AG04450 (cell line): ENCODE data around the gene PTPRR. TPM values are rescaled to one million over a fixed set of nuclear protein-coding genes. Genes with fewer than 3 reads are reported as not detected.

ENCODE experiments used
- CTCF ChIA-PET: fragments of 300-600, 350-600 bp; formaldehyde crosslinking; extraction: SDS; loops from one replicate; lab custom pipeline; 2022; ENCODE audit warnings: antibody characterized with exemption, inconsistent platforms; lab: Charles Lee
- POLR2A ChIA-PET: fragments of 350-600 bp; formaldehyde crosslinking; extraction: SDS; loops from one replicate; lab custom pipeline; 2021; ENCODE audit warnings: antibody characterized with exemption, inconsistent platforms; lab: Yijun Ruan, JAX
- DNase-seq: peaks from one replicate; pipeline ENCODE4 v3.0.0-alpha.2; 2011; ENCODE audit warnings: low read depth, low spot score
- H3K27ac ChIP-seq: one replicate; pipeline ENCODE4 v1.5.1; 2012; ENCODE audit warnings: low read depth, low read length, control low read depth
- H3K27me3 ChIP-seq: one replicate; pipeline ENCODE4 v1.6.0; 2012; ENCODE audit warnings: low read length; ENCODE audit not compliant: control insufficient read depth, insufficient read depth
- H3K4me3 ChIP-seq: 2 replicates; pipeline ENCODE4 v1.5.1; 2011; ENCODE audit warnings: mild to moderate bottlenecking, low read depth, low read length, control low read depth
- H3K9me3 ChIP-seq: 2 replicates; pipeline ENCODE4 v1.5.1; 2012; ENCODE audit warnings: low read length; ENCODE audit not compliant: control insufficient read depth, insufficient read depth
- CTCF ChIP-seq: IDR thresholded peaks from 2 replicates; pipeline ENCODE4 v1.5.1; 2011; ENCODE audit warnings: low read depth, low read length, control low read depth, inconsistent platforms
- polyA plus RNA-seq: library from polyadenylated mRNA; depleted of rRNA; stranded (reverse); fragments of >200 nt; gene quantifications from 2 replicates; pipeline ENCODE4 v1.2.3, GENCODE V29; 2011

The PTPRR gene
- polyA plus RNA-seq, 1 experiment: 0.07 TPM

- no peak for DNase-seq
- no peak overlapping the region for H3K27ac ChIP-seq
- H3K4me3 ChIP-seq: no peak overlapping the region
- no peak for TF ChIP-seq CTCF
- ChIA-PET POLR2A (no interaction called here), CTCF (no interaction called here)
- H3K9me3 ChIP-seq: no peaks in the 10 kb centered on the region
- H3K27me3 ChIP-seq: no peaks in the 10 kb centered on the region
Measured at GRCh38 chr12:70880744-70881143, 39.8 kb downstream of the PTPRR start.

- DNase-seq: no peak
- Histone ChIP-seq H3K27me3 (no peaks in the 10 kb centered on the region), H3K9me3 (no peaks in the 10 kb centered on the region), H3K4me3 (no peak overlapping the region), H3K27ac (no peak overlapping the region)
- TF ChIP-seq CTCF: no peak
- CTCF ChIA-PET: no interaction called here
- POLR2A ChIA-PET: no interaction called here
Measured at GRCh38 chr12:70876952-70877351, 43.6 kb downstream of the PTPRR start.

- no peak for DNase-seq
- no peaks in the 10 kb centered on the region for H3K9me3 ChIP-seq
- ChIA-PET CTCF (no interaction called here), POLR2A (no interaction called here)
- no peak overlapping the region for H3K27ac ChIP-seq
- H3K4me3 ChIP-seq: no peak overlapping the region
- TF ChIP-seq CTCF: no peak
- H3K27me3 ChIP-seq: no peaks in the 10 kb centered on the region
Measured at GRCh38 chr12:70875628-70876027, 44.9 kb downstream of the PTPRR start.

- ChIA-PET POLR2A (no interaction called here), CTCF (no interaction called here)
- no peaks in the 10 kb centered on the region for H3K9me3 ChIP-seq
- TF ChIP-seq CTCF: no peak
- no peak overlapping the region for H3K4me3 ChIP-seq
- DNase-seq: no peak
- H3K27ac ChIP-seq: no peak overlapping the region
- no peaks in the 10 kb centered on the region for H3K27me3 ChIP-seq
Measured at GRCh38 chr12:70854881-70855568, 65.5 kb downstream of the PTPRR start.

- Histone ChIP-seq H3K27me3 (no peaks in the 10 kb centered on the region), H3K27ac (no peak overlapping the region), H3K4me3 (no peak overlapping the region), H3K9me3 (no peaks in the 10 kb centered on the region)
- POLR2A ChIA-PET: no interaction called here
- no peak for DNase-seq
- CTCF ChIA-PET: no interaction called here
- no peak for TF ChIP-seq CTCF
Measured at GRCh38 chr12:70854138-70854537, 66.4 kb downstream of the PTPRR start.
